GM18951 (cell line): ENCODE data around the gene NBL1.

Source experiments
- POLR2A ChIP-seq: IDR thresholded peaks from 4 replicates; pipeline ENCODE4 v1.6.1; 2011; ENCODE audit warnings: mild to moderate bottlenecking; ENCODE audit not compliant: insufficient read length, insufficient read depth; ENCODE audit errors: extremely low read depth
- in situ Hi-C: fragments of 300-500 bp; cut with MboI; formaldehyde crosslinking; loops from one replicate; pipeline ENCODE4 v1.12.0; 2022; ENCODE audit warnings: low sequenced_read_pairs, mixed read lengths, inconsistent platforms; ENCODE audit not compliant: unreplicated experiment

The NBL1 gene

GRCh38 chr1:19647643-19648042 lies 3.5 kb downstream of the NBL1 start:
- TF ChIP-seq POLR2A = no peak

GRCh38 chr1:19648239-19648638 lies 4.1 kb downstream of the NBL1 start:
- TF ChIP-seq POLR2A = no peak
- in situ Hi-C loops = no loop called here

More at GRCh38 chr1:19647643-19648042, 3.5 kb downstream of the NBL1 start:
- in situ Hi-C loops = no loop called here

GRCh38 chr1:19648689-19649088 lies 4.6 kb downstream of the NBL1 start:
- no peak for TF ChIP-seq POLR2A
- in situ Hi-C loops = no loop called here

- in situ Hi-C loops = no loop called here
- TF ChIP-seq POLR2A = no peak
These were observed 6.5 kb downstream of the NBL1 start for GRCh38 chr1:19650416-19651140.

GRCh38 chr1:19651141-19651737 lies 7.1 kb downstream of the NBL1 start:
- in situ Hi-C loops = no loop called here
- TF ChIP-seq POLR2A = no peak

GRCh38 chr1:19654386-19654785 lies 10.3 kb downstream of the NBL1 start:
- in situ Hi-C loops = no loop called here
- TF ChIP-seq POLR2A = no peak

- in situ Hi-C loops = no loop called here
- TF ChIP-seq POLR2A = no peak
These were observed 11.0 kb downstream of the NBL1 start for GRCh38 chr1:19654886-19655717.

GRCh38 chr1:19655718-19656080 lies 11.6 kb downstream of the NBL1 start:
- in situ Hi-C loops = no loop called here
- TF ChIP-seq POLR2A = no peak

- no peak for TF ChIP-seq POLR2A
- in situ Hi-C loops = no loop called here
These were observed 12.1 kb downstream of the NBL1 start for GRCh38 chr1:19656134-19656779.

GRCh38 chr1:19656780-19657466 lies 12.8 kb downstream of the NBL1 start:
- in situ Hi-C loops = no loop called here
- TF ChIP-seq POLR2A = no peak

- in situ Hi-C loops = no loop called here
- no peak for TF ChIP-seq POLR2A
These were observed 13.4 kb downstream of the NBL1 start for GRCh38 chr1:19657511-19657910.

- in situ Hi-C loops = no loop called here
- TF ChIP-seq POLR2A = no peak
These were observed 14.1 kb downstream of the NBL1 start for GRCh38 chr1:19658186-19658585.
